NCI-H1105 (cell line): Measurements from ENCODE around the gene HIC1.

Experiments
- DNase-seq: peaks from one replicate; lab custom pipeline; 2025; lab: John Stamatoyannopoulos, UW

The HIC1 gene

GRCh38 chr17:2106308-2106955 is 51.5 kb downstream of the HIC1 start:
- no peak for DNase-seq

- no peak for DNase-seq
These were observed 52.1 kb downstream of the HIC1 start for GRCh38 chr17:2107050-2107449.

GRCh38 chr17:2107506-2107905 is 52.6 kb downstream of the HIC1 start:
- no peak for DNase-seq

DNA sequence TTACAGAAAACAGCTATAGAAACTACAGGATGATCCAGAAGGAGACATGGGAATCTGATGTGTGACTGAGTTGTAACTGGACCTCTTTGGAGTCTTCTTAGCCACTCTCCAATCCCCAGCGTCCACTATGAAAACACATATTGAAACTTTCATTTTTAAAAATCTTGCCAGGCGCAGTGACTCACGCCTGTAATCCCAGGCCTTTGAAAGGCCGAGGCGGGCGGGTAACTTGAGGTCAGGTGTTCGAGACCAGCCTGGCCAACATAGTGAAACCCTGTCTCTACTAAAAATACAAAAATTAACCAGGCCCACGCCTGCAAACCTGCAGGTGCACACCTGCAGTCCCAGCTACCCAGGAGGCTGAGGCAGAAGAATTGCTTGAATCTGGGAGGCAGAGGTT is 53.3 kb downstream of the HIC1 start:
- no peak for DNase-seq

DNA sequence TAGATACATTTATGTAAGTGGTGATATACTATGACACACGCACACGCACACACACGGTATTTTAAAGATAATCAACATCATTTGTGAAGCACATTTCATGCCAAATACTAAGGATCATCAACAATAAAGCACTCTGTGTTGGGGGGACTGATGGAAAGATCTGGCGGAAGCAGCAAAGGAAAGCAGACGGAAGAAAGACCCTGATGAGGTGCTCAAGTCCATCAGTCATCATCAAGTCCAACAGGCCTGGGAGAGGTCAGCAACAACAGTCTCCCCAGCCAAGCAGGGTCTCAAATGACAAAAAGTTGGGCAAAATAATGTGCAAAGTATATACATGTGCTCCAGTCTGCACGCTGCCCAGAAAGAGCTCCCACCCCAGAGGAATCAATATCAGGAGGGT is 55.5 kb downstream of the HIC1 start:
- no peak for DNase-seq

DNA sequence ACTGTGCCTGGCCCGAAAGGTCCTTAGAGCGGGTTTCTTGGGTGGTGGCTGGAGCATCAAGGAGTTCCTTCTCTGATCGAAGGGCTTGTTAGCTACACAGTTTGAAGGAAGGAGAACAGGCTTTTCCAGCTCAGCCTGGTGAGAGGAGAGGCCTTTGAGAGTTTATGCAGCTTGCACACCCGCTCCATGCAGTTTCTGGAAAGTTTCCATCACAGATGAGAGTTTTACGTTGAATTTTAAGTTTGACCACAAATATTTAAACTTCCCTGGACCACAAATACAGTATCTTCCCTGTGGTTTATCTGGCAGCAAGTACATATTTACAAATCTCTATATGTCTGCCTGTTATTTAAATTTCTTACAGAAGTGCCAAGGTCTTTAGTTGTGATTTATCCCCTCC is 56.8 kb downstream of the HIC1 start:
- no peak for DNase-seq
